Pulmonary artery endothelial cell (primary cell): ENCODE results near the gene DDOST. TPM values are rescaled to one million over a fixed set of nuclear protein-coding genes. Genes with fewer than 3 reads are reported as not detected.
"Not testable (repeated sequence)": the region's sequence is repeated elsewhere in the genome, so short reads cannot be mapped to it uniquely, and the experiment has no call there.

Source experiments
- DNase-seq: peaks from one replicate; pipeline ENCODE4 v3.0.0-alpha.2; 2011; ENCODE audit warnings: low read depth, low spot score
- total RNA-seq: library from RNA; depleted of rRNA; stranded (reverse); fragments of >200 nt; gene quantifications from 2 replicates; pipeline ENCODE4 v1.2.3, GENCODE V29; 2014

The DDOST gene
- total RNA-seq, 1 donor from 2014 or later: 412 TPM

DNA sequence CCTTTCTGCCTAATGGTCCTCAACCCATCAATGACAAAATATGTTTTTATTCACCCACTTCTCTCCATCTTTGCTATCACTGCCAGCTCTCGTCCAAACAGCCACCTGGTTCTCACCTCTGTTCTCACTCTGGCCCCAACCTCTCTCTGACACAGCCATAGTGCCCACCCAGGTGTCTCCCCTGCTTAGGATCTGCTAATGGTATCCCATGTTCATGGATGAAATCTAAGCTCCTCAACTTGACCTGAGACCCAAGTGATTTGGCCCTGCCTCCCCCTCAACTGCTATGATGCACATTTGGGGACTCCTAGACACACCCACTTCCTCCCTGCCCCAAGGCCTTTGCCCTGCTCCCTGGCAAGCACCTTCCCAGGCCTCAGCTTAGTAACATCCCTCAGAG is 30.7 kb upstream of the DDOST start:
- DNase-seq: no peak

DNA sequence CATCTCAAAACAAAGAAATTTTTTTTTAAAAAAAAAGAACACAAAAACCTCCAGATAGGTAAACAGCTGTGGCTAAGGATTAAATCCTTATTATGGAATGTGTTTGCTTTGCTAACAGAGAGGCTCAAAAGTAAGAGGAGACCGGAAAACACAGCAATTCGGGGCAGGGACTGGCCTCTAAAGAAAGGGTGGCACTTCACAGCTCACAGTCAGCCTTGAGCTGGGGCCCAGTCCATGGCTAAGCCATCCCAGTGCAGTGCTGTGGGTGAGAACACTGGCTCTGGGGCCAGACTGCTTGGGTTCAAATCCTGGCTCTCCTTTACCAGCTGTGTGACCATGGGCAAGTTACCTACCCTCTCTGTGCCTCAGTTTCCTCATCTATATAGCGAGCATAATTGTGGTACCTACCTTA is 28.5 kb upstream of the DDOST start:
- no peak for DNase-seq

DNA sequence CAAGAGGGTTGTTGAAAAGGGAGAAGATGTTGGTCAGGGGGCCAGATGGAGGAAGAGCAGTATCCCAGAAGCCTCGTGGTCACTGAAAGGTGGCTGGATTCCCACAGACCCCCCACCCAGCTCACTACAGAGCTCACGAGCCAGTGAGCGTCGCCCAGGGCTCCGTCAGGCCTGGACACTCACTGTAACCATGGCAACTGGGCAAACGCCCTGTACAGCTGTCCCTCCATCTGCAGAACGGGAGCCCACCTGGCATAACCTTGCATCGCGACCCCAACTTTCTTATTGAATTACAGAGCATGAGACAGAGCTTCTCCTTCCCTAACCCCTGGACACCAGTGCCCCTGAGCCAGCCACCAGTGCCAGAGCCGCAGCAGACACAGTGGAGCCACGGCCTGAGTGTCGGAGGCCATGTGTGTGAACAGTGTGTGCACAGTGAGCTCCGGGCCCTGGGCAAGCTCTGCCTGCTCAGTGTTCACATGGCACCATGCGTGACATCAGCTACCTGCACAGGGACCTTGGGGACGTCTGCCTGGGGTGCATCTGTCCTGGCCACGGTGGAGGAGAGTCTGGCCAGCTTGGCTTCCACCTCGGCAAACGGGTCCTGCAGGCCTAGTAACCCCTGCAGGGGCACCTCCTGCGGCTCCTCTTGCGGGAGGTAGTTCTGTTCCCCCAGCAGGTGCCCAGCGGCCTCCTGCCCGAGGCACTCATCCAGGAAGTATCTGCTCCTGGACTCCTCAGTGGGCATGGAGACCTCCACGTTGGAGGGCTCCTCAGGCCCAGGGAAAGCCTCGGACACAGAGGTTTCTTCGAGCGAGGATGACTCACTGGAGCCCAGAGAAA is 25.9 kb upstream of the DDOST start:
- no peak for DNase-seq

DNA sequence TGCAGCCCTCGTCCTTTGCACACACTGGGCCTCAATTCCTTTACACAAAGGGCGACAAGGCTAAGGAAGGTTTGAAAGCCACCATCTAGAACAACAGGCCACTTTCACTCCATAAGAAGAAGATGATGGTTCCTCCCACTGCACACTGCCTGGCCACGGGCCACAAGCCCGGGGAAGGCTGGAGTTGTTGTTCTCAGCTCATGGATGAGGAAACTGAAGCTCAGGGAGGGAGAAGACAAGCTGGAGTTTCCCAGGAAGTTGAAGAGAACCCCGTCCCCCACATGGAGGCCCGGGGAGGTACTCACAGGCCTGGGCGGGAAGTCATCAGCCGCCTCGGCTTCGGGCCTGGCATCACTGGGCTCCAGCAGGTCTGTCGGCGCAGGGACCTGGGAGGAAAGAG is 24.6 kb upstream of the DDOST start:
- DNase-seq: no peak

DNA sequence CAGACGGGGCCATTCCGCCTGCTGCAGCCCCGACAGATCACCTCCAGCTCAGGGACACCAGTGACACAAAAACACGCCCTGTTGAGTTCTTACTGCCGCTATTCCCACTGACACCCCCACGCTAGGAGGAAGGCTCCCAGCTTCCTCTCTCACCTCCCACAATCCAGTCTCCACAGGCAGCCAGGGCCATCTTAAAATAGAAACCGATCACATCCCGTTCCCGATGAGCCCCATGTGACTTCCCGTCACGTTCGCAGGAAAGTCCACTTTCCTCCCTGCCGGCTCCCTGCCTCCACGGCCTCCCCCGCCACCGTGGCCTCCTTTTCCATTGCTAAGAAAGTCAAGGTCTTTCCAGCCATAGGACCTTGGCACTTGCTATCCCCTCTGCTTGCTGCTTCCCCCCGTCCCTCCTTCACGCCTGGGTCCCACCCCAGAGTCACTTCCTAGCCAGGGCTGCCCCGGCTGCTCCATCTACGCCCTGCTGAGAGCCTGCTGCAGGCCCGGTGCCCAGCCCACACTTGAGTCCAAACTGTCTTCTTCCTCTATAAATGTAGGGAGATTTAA is 24.0 kb upstream of the DDOST start:
- no peak for DNase-seq

DNA sequence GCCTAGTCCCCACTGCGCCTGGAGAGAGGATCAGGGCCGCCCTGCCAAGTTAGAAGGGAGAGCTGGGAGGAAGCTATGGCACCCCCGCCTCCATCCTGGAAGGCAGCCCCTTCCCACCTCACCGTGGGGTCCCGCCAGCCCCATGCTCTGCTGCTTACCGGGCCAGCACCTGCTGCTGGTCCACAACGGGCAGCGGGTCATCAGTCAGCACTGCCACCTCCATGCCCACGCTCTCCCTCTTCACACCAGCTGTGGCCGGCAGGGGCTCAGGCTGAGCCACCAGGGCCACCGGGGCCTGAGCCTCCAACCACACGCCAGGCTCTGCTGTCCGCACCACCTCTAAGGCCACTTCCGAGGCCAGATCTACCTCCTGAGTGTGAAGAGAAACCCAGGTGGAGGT is 23.5 kb upstream of the DDOST start:
- no peak for DNase-seq

DNA sequence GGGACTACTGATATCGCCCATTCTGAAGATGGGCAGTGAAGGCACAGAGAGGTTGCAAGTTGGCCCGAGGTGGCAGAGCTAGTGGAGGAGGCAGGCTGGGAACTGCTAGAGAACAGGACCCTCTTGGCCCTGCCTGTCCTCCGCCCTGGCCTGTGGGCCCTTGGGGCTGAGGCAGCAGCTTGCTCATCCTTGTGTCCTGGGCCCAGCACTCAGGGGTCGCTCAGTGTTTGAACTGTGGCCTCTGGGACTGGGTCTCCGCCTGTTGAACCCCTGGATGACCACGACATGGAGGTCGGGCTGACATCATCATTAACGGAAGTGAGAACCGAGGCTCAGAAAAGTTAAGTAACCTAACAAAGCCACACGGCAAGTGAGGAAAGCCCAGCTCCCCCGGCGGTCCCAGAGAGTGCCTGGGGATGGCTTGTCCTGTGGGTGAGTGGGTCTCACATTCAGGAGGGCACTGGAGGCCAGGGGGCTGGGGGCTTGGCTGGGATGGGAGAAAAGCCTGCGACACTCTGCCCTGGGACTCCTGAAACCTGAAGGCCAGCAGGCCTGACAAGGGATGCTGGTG is 23.0 kb upstream of the DDOST start:
- no peak for DNase-seq

DNA sequence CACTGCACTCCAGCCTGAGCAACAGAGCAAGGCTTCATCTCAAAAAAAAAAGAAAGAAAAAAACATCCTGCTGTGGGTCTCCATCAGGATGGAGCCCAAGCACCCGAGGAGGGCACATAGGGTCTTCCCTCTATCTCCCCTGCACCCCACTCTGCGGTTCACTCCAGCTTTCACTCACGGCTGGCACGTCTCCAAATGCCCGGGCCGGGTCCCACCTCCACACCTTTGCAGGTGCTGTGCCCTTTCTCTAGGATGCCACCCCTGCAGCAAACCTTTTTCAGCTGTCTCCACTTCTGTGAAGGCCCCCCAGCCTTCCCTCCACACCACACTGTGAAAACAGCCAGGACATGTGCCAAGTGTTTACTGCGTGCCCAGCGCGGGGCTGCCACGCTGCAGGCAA is 22.4 kb upstream of the DDOST start:
- no peak for DNase-seq

DNA sequence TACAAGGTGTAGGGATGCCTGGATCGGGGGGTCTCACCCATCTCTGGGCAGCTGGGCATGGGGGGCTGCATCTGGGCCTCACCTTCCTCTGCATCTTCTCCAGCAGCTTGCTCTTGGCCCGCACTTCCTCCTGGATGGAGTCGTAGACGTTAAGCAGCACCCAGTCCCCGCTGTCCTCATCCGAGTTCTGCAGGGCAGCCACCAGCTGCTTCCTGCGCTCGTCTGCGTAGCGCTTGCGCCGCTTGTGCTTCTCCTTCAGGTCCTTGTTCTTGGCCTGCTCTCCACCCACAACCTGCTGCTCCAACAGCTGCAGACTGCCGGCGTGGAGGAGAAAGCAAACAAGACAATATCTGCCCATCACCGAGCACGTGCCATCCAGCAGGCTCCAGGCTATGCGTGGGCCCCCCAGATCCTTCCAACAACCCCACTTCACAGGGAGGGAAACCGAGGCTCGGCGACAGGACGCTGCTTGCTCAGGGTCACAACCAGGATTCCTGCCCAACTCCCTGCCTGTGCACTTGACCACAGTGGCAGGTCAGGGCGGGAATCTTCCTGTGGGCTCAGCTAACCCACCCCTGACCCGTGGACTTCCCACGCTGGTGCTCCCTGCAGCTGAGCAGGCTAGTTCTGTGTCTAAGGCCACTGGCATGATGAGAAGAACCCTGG is 21.5 kb upstream of the DDOST start:
- no peak for DNase-seq

DNA sequence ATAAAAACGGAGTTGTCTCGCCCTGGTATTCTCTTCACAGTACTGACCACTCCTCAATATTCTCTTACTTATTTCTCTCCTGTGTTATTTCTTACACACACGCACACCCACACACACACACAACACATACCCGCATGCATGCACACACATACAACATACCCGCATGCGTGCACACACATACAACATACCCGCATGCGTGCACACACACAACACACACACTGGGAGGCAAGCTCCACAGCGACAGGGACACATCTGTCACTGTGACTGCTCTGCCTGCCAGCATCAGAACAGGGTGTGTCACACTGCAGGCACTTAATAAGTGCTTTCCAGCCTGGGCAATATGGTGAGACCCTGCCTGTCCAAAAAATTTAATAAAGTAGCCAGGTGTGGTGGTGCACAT is 20.8 kb upstream of the DDOST start:
- no peak for DNase-seq

DNA sequence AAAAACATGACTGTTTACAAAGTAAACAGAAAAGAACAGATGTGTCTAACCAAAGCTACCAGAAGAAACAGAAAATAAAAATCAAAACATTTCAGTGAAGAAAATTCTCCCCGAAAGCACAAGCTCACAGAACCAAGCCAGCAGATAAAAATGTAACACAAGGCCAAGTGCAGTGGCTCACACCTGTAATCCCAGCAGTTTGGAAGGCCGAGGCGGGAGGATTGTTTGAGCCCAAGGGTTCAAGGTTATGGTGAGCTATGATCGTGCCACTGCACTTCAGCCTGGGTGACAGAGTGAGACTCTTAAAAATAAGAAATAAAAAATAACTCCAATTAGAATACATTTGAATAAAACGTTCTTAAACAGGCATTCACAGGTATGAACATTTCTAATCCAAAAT is 19.1 kb upstream of the DDOST start:
- DNase-seq: no peak

DNA sequence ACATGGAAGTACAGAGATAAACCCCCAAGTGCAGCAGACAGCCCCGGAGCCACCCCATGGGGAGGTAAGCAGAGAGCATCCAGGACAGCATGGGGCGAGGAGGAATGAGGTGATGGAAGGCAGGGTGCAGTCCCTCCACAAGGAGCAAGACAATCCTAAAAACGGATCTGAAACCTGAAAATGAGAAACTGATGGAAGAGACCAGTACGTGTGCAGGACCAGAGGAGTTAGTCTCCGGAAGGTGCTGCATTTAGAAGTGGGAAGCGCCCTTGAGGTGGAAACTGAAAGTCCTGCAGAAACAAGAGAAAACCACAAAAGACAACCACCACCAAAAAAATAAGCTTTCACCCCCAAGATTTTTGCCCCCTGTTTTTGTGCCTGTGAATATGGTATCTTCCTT is 17.4 kb upstream of the DDOST start:
- no peak for DNase-seq

DNA sequence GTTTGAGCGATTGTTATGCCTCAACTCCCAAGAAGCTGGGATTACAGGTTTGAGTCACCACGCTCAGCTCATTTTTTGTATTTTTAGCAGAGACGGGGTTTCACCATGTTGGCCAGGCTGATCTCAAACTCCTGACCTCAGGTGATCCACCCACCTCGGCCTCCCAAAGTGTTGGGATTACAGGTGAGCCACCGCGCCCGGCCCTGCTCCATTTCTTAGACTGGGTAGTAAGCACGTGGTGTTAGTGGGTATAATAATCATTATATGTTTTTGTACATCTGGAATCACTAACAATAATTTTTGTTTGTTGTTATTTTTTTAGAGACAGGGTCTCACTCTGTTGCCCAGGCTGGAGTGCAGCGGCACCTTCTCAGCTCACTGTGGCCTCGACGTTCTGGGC is 12.5 kb upstream of the DDOST start:
- DNase-seq: not testable (repeated sequence)

DNA sequence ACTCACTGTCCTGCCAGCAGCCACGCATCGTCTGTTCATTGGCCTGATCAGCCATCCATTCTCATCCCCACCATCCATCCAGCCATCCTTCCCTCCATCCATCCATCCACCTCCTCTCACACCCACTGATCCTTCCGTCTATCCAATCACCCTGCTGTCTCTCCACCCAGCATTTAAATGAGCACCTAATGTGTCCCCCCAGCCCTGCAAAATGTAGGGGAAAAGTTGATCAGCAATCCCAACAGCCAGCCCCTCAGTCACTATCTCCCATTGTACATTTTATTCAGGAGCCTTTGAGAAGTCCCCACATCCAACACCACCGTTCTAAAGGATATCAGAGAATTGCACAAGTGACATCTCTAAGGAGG is 11.1 kb upstream of the DDOST start:
- DNase-seq: no peak

DNA sequence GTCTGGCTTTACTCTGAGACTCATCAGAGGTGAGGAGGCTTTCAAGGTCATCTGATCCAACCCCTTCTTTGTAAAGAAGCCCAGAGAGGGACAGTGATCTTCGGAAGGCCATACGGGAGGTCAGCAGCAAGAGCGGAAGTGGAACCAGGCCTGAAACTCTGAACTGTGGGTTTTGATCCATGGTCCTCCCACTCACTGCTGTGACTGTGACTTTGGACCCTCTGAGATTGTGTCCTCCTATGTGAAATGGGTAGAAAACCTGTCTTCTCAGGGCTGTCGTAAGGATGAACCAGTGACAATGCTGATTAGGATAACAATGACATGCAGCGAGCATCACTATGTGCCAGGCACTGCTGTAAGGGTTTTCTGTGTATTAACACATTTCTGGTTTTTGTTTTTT is 9.8 kb upstream of the DDOST start:
- DNase-seq: no peak

DNA sequence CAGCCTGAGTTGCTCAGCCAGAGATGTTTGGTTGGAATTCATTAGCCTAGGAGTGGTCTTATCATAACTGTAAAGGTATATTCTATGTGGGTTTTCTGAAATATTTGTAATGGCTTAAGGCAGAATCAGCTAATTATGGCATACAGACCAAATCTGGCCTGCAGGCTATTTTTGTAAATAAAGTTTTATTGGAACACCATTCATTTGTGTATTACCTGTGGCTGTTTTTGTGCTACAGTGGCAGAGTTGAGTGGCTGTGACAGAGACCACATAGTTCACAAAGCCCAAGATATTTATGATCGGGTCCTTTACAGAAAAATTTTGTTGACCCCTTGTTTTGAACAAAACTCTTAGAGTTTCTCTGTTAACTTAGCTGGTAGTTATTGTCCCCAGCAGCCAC is 7.4 kb upstream of the DDOST start:
- no peak for DNase-seq

DNA sequence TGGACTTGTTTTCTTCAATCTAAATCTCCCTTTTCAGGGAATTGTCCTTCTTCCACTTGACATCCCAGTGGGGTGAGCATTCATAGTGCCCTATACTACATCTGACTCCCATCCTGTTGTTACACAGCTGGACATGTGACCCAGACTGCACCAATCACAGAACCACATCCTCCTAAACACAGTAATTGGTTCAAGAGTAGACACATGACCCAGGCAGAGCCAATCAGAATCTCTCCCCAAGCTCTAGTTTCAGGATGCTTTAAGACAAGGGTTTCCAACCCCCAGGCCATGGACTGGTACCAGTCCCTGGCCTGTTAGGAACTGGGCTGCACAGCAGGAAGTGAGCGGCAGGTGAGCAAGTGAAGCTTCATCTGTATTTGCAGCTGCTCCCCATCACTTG is 5.6 kb upstream of the DDOST start:
- DNase-seq: no peak

DNA sequence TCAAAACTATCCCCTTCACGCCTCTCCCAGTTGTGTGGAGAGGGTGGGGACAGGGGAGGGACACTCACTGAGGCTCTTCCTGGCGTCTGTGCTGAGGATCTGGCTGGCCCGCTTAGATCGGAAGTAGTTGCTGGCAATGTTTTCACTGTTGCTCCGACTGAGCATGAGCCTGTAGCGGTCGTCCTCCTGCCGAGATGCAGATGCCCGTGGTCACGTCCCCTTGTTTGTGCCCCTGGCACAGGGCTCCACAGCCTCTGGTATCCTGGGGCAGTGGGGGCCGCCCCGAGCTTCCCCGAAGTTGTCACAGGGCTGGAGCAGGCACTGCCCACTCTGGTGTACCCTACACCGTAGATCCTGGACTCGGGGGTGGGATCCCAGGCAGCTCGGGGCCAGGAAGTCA is 5.0 kb upstream of the DDOST start:
- no peak for DNase-seq

DNA sequence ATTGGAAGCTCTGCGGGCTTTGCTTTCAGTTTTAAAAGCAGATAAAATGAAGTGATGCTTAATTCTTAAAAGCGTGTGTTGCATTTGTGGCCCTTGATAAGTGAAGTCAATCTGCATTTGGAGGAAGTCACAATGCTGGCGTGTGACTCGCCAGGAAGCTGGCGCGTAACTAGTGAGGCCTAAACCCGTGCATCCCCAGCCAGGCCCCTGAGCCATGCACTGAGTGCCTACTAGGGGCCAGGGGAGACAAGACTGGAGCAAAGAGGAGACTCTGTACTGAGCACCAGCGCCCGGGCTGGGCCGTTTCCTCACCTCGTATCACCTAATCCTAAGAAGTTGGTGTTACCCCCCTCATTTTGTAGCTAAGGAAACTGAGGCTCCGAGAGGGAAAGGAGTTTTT is 4.6 kb upstream of the DDOST start:
- DNase-seq: no peak

DNA sequence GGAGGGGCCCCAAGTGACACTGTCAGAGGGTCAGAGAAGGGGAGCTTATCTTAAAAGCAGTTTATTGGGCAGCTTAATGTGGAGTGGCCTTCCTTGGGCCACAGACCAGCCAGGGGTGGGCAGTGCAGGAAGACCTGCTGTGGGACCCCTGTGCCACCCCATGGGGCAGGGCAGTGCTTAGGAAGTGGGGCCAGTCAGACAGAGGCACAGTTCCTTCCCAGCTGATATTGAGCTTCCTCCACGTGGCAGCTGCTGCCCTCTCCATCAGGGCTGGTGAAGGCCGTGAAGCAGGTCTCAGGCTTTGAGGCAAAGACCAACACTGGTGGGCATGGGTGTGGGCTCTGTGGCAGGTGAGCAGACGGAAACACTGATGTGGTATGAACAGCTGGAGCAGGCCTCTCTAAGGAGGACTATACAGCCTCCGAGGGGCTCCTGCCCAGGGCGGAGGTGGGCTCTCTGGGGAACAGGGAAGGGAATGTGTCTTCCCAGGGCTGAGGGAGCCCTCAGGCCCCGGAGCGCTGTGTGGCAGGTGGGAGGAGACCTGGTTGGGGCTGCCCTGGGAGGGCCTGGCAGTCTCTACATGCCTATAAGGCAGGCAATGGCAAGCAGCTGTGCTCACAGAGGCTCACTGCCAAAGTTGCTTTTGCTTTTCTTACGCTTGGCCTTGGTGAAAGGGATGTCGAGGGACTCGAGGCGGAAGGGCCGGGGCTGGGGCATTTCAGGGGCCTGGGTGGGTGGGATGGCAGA is 3.0 kb upstream of the DDOST start:
- no peak for DNase-seq

DNA sequence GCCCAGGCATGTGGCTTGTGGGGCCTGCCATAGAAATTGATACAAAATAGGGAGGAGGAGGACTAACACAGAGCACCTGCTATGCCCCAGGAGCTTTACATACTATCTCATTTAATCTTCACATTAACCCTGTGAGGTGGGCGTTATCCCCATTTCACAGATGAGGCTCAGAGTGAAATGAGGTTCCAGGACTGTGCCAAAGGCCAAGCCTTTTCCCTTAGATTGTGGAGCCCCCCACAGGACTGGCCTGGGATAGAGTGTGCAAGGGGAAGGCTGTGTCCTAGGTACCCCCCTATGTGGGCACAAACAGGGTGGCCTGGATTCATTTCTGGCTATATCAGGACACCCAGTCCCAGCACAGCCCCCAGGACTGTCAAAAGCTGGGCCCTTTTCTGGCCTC is 2.2 kb upstream of the DDOST start:
- no peak for DNase-seq

DNA sequence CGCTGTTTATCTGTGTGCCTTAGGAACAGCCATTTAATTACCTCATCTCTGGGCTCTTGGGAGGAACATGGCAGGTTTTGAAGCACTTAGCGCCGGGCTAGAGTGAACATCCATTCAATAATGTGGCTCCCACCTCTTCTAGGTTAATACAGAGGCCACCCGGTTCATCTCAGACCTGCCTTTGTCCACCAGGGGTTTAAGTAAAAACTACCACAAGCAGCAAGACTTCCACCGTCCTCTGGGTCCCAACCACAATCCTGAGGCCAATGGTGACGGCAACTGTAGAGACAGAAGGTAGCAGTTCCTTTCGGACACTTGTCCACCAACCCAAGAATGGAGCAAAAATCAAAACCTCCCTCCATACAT is 924 bp upstream of the DDOST start:
- no peak for DNase-seq
